K562 (cell line): ENCODE data around the gene RNF11. TPM values are rescaled to one million over a fixed set of nuclear protein-coding genes. Genes with fewer than 3 reads are reported as not detected.
A peak's percentile ranks its signal among the peaks of the same experiment; 100 is the strongest.

Experiments used
- ARID1B ChIP-seq: fragments of 450-650 bp; IDR thresholded peaks from 2 replicates; pipeline ENCODE4 v1.6.1; 2016; ENCODE audit warnings: antibody characterized with exemption, mild to moderate bottlenecking, inconsistent platforms
- BRD9 ChIP-seq: fragments of 450-650 bp; IDR thresholded peaks from 2 replicates; pipeline ENCODE4 v1.6.1; 2018; ENCODE audit warnings: low read depth; ENCODE audit not compliant: partially characterized antibody
- CREB1 ChIP-seq, 2 experiments: sonication (generic) in 1 of 2; formaldehyde crosslinking in 1 of 2; IDR thresholded peaks; 2 replicates each; pipeline versions ENCODE4 v1.6.1 to v1.8.0; 2012 to 2022; ENCODE audit warnings: inconsistent platforms in 1 of 2, mild to moderate bottlenecking in 1 of 2, missing genetic modification reagents in 1 of 2, moderate library complexity in 1 of 2
- ETS1 ChIP-seq: conservative IDR thresholded peaks from 2 replicates; pipeline ENCODE4 v1.6.1; 2011; ENCODE audit warnings: low read depth, mild to moderate bottlenecking, low read length; ENCODE audit not compliant: control insufficient read depth
- FUS ChIP-seq: fragments of 200-400 bp; formaldehyde crosslinking; optimal IDR thresholded peaks from 2 replicates; pipeline ENCODE3; 2017; ENCODE audit warnings: low read depth, low read length
- GTF3C2 ChIP-seq: IDR thresholded peaks from 3 replicates; pipeline ENCODE4 v1.6.1; 2011; ENCODE audit warnings: borderline replicate concordance, mild to moderate bottlenecking, moderate library complexity; ENCODE audit not compliant: insufficient read length; ENCODE audit errors: extremely low read depth
- HLTF ChIP-seq: fragments of 450-650 bp; IDR thresholded peaks from 2 replicates; pipeline ENCODE4 v1.6.1; 2016
- KAT7 ChIP-seq: sonication (generic); formaldehyde crosslinking; IDR thresholded peaks from 2 replicates; pipeline ENCODE4 v1.8.0; 2022; ENCODE audit warnings: missing genetic modification reagents, mild to moderate bottlenecking, borderline replicate concordance
- KDM5B ChIP-seq: fragments of 200-600 bp; sonication (generic); IDR thresholded peaks from 2 replicates; pipeline ENCODE4 v1.6.1; 2012; ENCODE audit warnings: low read depth, mild to moderate bottlenecking, moderate library complexity, low read length, control low read depth, inconsistent platforms; ENCODE audit not compliant: insufficient replicate concordance
- MTA3 ChIP-seq: fragments of 450-650 bp; formaldehyde crosslinking; IDR thresholded peaks from 2 replicates; pipeline ENCODE4 v1.6.1; 2017; ENCODE audit warnings: mild to moderate bottlenecking, borderline replicate concordance
- NCOR1 ChIP-seq: fragments of 450-650 bp; IDR thresholded peaks from 2 replicates; pipeline ENCODE4 v1.6.1; 2016; ENCODE audit warnings: mild to moderate bottlenecking, moderate library complexity
- RCOR1 ChIP-seq, 2 experiments: IDR thresholded peaks; 2 replicates each; pipeline ENCODE4 v1.6.1; 2012; ENCODE audit warnings: low read depth in 2 of 2, low read length in 2 of 2, borderline replicate concordance in 1 of 2, improper control_type of control experiment in 1 of 2
- SAP30 ChIP-seq: fragments of 200-600 bp; sonication (generic); IDR thresholded peaks from 2 replicates; pipeline ENCODE4 v1.6.1; 2012; ENCODE audit warnings: borderline replicate concordance, low read depth, mild to moderate bottlenecking, moderate library complexity, low read length, control low read depth, inconsistent platforms; ENCODE audit not compliant: insufficient read depth, poor library complexity, severe bottlenecking
- SIN3B ChIP-seq: fragments of 450-650 bp; IDR thresholded peaks from 2 replicates; pipeline ENCODE4 v1.6.1; 2017; ENCODE audit warnings: low read depth, mild to moderate bottlenecking, moderate library complexity
- SMAD2 ChIP-seq: fragments of 150-350 bp; IDR thresholded peaks from 2 replicates; pipeline ENCODE4 v1.6.1; 2014; ENCODE audit warnings: low read depth, mild to moderate bottlenecking, low read length
- TAF1 ChIP-seq: IDR thresholded peaks from 2 replicates; pipeline ENCODE4 v1.6.1; 2011; ENCODE audit warnings: mild to moderate bottlenecking, low read length, moderate library complexity; ENCODE audit not compliant: insufficient read depth, control insufficient read depth, severe bottlenecking; ENCODE audit errors: extremely low read depth
- TAF9B ChIP-seq: fragments of 450-650 bp; IDR thresholded peaks from 2 replicates; pipeline ENCODE4 v1.6.1; 2018; ENCODE audit warnings: mild to moderate bottlenecking; ENCODE audit not compliant: partially characterized antibody
- ZFX ChIP-seq: sonication (generic); formaldehyde crosslinking; IDR thresholded peaks from 2 replicates; pipeline ENCODE4 v1.8.0; 2022; ENCODE audit warnings: mild to moderate bottlenecking, missing genetic modification reagents, moderate library complexity
- ZNF324 ChIP-seq: fragments of 250-450 bp; sonication (Bioruptor Pico); IDR thresholded peaks from 2 replicates; pipeline ENCODE4 v1.4.0; 2020; ENCODE audit warnings: mild to moderate bottlenecking
- polyA plus RNA-seq, 8 experiments: library from polyadenylated mRNA; depleted of rRNA in 4 of 8; stranded (reverse) in 5 of 8; unstranded in 3 of 8; fragments of >200 nt; fragmentation: Nextera tagmentation in 2 of 8; fragmentation: Illumina TruSeq in 1 of 8; extraction: Ambion mirVana in 2 of 8; extraction: Trizol in 1 of 8; gene quantifications; 2 replicates each; pipeline versions ENCODE4 v1.2.1 to v1.2.3, GENCODE V29; 2011 to 2014; ENCODE audit warnings: inconsistent platforms in 1 of 8, missing spikeins in 1 of 8
- total RNA-seq, 7 experiments: library from RNA; depleted of rRNA in 6 of 7; stranded (reverse); fragments of >200 nt in 6 of 7; fragmentation: Illumina TruSeq in 2 of 7; extraction: Trizol in 2 of 7; gene quantifications; 2 replicates each; pipeline versions ENCODE4 v1.2.1 to v1.2.3, GENCODE V29; 2011 to 2021; ENCODE audit warnings: low replicate concordance in 1 of 7

RNF11 gene
- total and polyA plus RNA-seq, 9 of the 15 experiments (the other 6 are each of a cell fraction or from before 2014, with no cell fraction given) = 5.7 to 34.3 (median 23.1) TPM

- TF ChIP-seq GTF3C2 (no peak), SMAD2 (no peak), HLTF (peak; percentile 81; the same call in 1 of the 2 replicates), TAF9B (peak; percentile 78), MTA3 (no peak; the same call in none of the 2 replicates), SIN3B (0 out of 2 replicates have a peak, but pooled peaks have one; percentile 55), NCOR1 (peak; percentile 43), FUS (peak; percentile 68), BRD9 (no peak), KAT7 (peak; percentile 87; the same call in 1 of the 2 replicates), ZFX (CRISPR knock-in tag) (peak; percentile 88), ETS1 (peak; percentile 79), ARID1B (peak; percentile 51), KDM5B (peak; percentile 90), TAF1 (peak; percentile 78), RCOR1 (IDR thresholded peaks at IDR 0.05; ENCODE audit: borderline replicate concordance in 1 of 2, low read depth in 2 of 2, low read length in 2 of 2) (peak in 1 of 2 experiments; percentile 65; a peak in 2 of 4 replicates), ZNF324 (0 out of 2 replicates have a peak, but pooled peaks have one; percentile 9), SAP30 (peak; percentile 59), CREB1 (IDR thresholded peaks at IDR 0.05) (peak; percentile 85), CREB1 (CRISPR knock-in tag; IDR thresholded peaks at IDR 0.05) (peak; percentile 85)
Observed at GRCh38 chr1:51235673-51236530, at the start of gene RNF11 (continued).
